NCI-H69 (cell line): Measurements from ENCODE around the gene SHC3.

Experiments
- DNase-seq: peaks from one replicate; lab custom pipeline; 2025; lab: John Stamatoyannopoulos, UW

The SHC3 gene

DNA sequence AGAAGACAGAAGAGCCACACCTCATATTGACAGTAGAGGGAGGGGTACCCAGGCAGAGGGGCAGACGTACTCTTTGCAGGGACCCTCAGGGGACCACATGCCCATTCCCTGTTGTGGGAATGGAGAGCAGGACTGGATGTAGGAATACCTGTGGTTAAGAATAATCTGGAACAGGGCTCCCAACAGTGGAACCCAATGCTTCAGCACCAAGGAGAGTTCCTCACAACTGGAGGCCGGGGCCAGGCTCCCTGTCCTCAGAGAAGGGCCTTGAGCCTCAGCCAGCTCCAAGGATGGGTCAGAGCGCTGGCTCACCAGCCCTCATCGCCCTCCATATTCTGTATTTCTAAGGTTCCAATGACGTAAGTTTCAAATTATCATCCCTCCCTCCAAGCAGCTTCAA lies 7.4 kb upstream of the SHC3 start:
- DNase-seq: no peak

DNA sequence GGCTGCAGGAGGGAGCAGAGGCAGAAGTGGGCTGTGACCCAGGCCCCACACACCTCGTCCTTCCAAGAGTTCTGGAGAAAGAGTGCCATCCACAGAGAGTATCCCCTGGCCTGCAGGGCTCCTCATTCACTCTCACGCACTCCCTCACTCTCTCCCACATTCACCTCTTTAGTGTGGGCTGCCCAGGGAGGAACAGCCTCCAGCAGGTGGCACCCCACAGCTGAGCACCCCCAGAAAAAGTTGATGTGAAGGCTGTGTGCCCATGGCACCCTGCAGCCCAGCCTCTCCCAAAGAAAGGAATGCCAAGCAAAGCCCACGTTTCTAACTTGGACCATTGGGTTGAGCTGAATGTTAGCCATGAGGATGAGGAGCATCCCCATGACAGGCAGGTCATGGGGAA lies 4.5 kb upstream of the SHC3 start:
- DNase-seq: no peak

DNA sequence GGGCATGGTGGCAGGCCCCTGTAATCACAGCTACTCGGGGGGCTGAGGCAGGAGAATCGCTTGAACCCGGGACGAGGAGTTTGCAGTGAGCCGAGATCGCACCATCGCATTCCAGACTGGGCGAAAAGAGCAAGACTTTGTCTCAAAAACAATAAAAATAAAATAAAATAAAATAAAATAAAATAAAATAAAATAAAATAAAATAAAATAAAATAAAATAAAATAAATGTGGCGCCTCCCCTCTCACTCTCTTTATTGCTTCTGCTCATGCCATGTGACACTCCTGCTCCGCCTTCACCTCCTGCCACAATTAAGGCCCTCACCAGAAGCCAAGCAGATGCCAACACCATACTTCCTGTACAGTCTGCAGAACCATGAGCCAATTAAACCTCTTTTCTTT lies 3.8 kb upstream of the SHC3 start:
- DNase-seq: no peak

DNA sequence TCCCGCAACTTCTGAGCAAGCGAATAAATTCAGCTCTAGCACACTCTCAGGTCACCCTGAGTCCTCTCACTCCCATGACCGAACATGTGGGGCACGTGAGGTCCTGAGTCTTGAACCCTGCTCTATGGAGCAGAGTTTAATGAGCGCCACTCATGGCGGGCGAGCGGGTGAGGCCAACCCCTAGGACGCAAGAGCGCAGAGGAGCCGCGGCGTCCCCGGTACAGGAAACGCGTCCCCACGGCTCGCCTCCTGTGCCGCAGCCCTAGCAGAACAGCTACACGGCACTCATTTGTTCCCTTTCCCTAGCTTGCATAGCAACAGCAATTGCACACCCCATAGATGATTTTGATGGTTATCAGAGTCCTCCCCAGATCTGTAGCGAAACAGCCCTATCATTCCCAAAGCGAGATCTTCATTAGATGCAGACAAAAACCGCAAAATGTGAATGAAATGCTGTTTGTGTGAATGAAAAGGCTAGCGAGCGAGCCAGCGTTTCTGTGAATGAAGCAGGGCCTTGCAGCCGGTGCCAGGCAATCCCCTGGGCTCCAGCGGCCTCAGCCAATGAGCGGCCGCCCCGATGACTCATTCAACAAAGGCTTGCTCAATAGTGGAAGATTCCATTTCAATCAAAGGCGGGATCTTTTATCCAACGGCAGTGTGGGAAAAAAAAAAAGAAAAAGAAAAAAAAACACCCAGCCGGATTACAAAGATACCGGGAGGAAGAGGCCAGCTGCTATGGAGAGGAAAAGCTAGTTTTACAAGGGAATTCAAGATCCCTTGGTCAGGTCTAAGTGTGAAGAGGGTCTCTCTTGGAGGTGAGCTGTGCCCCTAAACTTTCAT lies 1.5 kb upstream of the SHC3 start:
- peak; percentile 94 for DNase-seq

DNA sequence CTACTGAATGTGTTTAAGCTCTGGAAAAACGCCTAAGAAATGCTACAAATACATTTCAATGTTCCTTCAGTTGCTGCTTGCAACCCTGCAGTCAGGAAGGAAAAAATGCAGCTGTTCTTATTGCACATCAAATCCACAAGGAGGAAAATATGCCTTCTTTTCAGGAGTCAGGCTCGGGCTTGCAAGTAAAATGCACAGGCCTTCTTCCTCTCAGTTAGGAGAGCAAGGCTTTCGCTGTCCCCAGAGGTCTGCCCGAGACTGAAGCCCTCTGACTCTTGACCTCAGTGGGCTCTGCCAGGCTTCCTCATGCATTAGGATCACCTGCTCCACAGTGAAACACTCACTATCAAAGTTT lies 899 bp upstream of the SHC3 start:
- DNase-seq: peak; percentile 32

DNA sequence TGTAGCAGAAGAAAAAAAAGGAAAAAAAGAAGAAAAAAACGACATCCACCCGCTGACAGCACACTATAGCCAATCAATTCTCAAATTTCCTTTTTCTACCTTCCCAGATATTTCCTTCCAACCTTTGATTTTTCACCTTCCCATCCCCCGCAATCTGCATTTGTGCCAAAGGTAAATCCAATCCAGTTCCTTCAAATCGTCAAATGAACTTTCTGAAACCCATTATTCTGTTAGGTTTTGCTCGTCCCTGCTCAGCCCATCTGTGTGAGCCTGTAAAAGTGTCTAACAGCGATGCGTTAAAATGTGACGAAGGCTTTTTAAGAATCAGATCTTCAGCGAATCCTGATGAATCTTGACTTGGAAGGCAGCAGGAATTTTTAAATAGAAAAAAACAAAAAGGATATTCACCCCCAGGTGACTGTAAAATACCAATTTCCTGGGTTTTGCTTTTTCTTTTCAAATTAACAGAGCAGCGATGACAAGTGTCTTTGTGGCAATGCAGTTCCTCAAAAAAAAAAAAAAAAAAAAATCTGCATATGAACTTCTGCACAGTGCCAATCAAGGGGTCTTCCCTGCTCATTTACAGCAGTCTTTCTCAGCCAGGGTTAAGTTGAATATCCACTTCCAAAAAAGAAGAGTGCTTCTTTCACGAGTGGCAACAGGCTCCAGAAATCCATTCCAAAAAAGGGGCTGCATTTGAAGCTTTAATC lies 367 bp upstream of the SHC3 start:
- DNase-seq: no peak

DNA sequence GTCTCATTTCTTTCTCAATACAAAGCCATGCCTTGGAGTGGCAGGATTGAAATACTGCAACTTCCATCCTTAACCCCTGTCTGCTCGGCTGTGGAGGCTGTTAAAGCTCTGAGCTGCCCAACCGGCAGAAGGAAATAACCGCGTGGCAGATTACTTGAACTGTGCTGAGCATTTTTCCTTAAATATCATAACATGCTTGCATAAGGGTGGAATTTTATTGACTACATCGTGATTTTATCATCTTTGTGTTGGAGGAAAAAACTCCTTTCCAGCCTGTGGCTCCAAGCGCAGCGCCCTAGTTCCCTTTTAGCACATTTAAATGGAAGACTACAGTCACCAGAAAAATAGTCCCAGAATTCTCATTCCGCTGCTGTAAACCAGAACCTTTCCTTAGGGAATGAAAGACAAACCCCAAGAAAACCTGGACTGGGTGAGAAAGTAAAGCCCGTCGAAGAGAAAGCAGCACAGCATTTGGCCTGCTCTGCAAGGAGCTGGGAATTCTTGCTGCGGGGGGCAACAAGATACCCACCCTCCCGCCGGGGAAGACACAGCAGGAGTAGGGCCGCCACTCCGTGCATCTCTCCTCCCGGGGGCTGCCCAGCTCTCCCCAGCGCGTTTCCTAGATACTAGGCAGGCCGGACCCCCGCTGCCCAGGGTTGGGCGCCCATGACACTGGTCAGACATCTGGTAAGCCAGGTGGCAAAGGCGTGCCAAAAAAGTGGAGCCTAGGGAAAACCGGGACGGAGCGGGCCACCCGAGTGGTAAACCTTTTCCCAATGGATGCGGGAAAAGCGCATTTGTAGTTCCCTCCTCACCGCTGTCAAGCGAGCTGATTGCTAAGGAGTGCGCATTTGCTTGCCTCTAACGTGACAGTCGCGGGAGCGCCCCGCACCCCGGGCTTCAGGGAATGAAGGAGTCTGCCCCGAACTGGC lies 1.3 kb downstream of the SHC3 start:
- peak; percentile 13 for DNase-seq

DNA sequence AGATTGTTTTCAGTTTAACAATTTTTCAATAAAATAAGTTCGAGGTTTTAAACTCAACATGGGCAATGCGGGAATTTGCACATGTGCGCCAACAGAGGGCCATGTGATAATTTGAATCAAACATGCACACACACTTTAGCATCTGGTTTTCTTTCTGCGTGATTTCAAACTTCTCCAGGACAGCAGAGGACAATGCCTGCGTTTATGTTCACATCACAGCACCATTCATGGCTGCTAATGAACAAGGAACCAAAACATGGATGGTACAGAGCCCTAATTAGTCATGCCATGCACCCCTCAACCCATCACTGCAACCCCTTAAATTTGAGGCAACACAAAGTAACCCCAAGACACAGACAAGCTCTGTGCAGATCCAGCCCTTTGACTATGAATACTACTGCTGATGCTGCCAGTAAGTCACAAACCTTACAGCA lies 2.8 kb downstream of the SHC3 start:
- DNase-seq: no peak

DNA sequence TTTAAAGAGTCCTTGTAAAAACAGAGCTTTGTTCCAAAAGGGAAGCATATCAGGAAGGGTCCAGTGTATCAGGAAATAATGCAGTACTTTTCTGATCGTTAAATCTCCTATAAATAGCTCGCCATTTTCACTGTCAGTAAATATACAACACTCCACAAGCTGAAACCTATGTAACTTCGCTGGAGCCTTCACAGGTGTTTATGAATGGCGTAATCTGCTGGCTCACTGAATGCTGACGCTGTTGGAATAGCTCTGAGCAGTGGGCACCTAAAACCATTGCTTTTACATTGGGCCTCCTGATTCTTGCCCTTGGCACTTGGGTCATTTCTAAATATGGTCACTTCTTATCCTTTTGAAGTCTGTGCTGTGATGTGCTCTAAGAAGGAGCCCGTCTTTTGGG lies 4.3 kb downstream of the SHC3 start:
- no peak for DNase-seq

DNA sequence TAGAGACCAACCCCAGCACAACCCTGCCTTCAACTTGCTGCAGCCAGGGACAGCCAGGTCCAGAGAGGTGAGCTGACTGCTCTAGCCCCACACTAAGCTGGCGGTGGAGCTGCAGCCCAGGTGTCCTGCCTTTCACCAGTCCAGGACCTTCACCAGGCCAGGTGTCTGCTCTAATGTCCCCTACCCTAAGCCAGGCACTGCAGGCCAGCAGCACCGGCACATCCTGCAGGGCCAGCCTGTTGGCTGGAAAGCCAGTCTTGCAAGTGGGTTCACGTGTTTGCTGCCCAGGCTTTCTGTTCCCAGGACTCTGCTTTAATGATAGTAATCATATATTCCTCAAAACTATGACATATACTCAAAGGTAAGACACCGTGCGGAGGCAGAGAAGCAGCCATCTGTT lies 5.5 kb downstream of the SHC3 start:
- no peak for DNase-seq

DNA sequence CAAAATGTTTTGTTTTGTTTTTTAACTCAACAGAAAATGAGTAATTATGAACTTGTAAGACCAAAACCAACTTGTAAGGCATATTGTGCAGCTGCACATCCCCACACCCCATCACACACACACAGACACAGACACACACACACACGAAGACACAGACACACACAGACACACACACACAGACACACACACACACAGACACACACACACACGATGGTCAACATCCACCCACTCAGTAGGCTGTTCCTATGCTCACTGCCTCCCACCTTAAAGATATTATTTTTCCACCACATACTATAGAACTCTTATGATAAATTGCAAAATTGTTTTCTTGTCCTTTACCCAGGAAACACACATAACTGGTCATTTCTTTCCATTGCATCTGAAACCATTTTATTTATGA lies 6.2 kb downstream of the SHC3 start:
- DNase-seq: no peak

DNA sequence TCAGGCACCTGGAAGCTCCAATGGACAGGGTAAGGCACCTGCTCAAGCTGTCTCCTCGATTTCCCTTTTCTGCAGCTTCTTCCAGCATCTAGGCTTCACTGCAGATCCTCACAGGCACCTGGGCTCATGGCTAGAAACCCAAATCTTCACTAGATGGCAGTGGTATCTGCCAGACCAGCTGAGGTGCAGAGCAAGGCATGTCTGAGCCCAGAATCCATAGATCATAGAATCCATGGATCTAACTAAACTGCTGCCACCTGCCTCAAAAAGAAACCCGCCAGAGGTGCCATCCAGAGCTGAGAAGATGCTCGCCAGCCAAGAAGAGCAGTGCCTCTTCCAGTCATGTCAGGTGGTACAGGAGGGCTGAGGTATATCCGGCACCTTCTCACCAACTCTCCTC lies 6.9 kb downstream of the SHC3 start:
- DNase-seq: no peak

DNA sequence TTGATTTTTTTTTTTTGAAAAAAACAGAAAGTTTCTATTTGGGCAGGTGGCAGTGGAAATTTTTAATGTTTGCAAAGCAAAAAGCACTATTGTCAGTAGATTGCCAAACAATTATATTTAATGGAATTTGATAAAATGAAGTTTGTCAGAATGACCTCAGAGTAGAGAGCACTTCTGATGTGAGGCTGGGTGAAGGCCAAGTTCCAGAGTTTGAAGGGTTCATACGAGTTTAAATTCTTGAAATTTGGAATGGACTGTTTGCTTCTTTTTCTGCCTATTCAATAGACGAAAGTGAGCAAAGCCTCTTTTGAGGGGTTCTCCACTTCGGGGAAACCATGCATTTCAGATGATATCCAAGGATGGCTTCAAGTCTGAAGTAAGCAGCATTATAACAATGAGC lies 7.4 kb downstream of the SHC3 start:
- no peak for DNase-seq

DNA sequence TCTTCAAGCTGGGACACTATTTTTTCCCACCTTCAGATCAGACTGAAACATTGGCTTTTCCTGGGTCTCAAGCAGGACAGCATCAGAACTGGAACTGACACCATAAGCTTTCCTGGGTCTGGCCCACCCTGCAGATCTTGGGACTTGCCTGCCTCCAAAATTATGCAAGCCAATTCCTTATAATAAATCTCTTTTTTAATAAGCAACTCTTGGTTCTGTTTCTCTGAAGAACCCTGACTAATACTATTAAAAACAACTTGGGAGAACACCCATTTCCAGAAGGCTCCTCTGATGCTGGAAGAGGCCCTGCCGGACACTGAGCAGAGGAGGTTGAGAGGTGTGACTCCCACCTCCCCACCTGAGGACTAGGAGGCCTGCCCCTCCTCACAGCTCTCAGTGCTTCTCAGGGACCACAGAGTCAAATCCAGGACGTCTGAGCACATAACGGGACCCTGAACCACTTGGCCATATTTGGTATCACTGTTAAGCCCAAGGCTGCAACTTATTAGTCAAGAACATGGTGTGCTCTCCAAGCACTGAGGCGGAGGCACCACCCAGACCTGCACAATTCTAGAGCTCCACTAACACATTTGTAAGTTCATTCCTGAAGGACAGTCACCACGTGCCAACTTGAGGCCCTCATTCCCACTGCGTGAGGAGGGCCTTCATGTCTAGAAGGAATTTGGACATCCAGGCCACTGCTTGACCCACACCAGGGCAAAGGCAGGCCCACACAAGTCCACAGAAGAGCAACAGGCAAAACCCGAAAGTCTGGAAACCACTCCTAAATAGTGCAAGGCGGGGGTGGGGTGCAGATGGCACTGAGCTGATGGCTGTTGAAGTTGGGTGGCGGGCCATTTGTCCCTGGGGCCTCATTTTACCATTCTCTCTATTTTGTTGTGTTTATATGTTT lies 9.5 kb downstream of the SHC3 start:
- DNase-seq: no peak

DNA sequence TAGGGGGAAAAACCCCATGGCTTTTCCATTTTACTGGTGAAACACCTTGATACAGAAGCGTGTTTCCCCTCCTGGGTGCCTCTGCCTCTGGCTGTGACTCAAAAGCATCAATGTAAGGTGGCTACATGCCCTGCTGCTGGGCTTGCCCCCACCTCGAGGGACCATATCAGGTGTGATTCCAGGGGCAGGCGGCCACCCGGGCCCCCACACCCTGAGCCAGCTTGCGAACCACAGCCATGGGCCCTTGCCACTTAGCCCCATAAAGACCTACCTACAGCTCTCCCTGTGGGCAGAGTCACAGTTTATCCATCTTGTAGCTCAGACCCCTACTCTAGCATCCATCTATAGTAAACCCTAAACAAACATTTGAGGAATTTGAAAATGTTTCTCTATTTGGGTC lies 10.8 kb downstream of the SHC3 start:
- no peak for DNase-seq

DNA sequence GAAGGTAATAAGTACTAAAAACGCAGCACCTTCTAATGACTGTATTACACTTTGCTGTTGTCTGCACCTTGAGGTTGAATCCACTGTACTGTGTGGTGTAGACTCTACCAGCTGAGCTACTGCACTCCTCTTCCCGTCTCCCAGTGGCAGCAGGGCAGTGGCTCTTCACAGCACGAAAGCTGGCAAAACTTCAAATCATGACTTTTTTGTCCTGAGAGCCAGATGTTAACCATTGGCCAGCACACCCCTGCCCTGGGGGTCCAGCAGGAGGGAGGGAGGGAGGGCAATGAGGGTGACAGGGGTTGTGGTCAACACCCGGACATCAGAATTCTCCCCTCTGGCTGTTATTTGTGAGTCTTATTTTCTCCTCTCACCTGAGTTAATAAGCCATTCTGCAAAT lies 11.8 kb downstream of the SHC3 start:
- no peak for DNase-seq

DNA sequence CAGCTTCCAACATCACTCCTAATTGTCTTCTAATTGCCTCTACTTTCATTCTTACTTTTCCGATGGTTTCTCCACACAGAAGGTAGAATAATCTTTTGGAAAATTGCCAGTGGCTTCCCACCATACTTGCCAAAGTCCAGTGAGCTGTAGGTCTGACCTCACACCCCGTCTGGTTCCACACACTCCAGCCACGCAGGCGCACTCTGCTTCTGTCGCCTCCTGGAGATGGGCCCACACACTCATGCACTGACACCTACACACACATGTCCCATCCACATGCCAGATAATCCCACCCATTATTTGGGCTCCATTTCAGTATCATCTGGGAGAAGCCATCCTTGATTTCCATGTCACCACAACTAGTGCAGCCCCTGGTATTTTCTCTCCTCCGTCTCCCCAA lies 12.7 kb downstream of the SHC3 start:
- DNase-seq: no peak

DNA sequence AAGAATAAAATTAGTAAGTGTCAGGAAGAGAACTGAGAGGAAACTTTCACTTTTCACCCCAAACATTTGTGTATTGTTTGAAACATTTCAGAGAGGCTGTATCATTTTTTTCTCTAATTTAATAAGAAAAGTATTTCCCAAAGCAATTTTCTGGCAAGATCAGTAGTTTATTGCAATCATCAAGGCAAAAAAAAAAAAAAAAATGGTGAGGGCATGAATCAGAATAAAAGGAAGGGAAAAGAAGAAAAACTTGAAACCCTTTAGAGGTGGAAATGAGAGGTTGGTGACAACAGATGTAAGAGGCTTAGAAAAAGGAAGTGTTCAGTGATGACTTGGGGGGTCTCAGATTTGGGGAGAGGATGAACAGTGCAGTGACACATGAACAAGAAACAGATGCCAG lies 13.3 kb downstream of the SHC3 start:
- DNase-seq: no peak

DNA sequence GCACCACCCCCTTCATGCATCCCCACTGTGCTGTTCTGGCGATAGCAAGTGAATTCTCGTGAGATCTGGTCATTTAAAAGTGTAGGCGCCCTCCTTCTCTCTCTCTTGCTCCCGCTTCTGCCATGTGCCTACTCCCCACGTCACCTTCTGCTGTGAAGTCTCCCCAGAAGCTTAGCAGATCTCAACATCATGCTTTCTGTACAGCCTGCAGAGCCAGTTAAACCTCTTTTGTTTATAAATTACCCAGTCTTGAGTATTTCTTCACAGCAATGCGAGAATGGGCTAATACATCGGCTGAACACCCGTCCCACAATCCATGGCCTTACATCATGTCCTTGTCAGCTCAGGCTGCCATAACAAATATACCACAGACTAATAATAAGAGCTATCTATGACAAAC lies 17.4 kb downstream of the SHC3 start:
- no peak for DNase-seq

DNA sequence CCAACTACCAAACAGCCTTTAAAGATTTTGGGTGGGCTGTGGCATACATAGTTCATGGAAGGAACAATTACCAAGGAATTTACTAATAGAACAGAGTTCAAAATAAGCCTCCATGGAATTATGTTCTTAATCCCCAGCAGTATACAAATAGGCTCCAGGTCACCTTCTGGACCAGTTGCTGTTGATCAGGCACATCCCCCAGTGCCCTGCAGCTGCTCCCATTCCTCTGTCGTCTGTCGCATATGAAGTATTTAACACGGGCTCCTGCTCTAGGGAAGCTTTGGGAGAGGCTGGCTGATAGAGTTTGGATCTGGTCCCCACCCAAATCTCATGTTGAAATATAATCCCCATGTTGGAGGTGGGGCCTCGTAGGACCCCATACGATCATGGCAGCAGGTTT lies 17.8 kb downstream of the SHC3 start:
- no peak for DNase-seq

DNA sequence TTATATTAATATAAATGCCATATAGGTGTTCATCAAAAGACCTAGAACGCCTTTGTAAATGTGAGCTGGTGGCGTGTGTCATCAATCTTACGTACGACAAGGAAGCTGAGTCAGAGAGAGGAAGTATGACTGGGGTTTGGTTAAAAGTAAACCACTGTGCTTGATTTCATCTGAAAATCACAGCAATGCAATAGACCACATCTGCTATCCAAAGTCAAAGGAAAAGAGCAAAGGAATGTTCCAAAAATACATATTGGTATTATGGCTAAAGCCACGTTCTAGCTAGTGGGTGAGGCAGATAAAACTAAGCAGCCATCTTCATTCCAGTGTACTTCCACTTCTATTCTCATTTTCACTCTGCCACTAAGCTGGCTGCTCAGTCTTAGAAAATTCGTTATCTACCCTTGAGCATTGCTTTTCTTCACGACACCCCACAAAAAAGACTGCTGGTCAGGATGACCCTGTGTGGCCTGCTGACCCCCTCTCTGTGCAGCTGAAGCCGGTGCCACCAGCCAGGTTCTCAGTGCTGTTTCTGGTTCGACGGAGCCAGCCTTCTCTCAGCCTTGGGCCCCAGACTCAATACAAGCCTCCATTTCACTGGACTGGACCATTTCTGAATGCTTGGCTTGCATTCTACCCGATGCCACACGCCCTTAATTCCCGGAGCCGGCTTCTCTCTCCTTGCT lies 23.8 kb downstream of the SHC3 start:
- no peak for DNase-seq
